Measurements from ENCODE around the gene SYNPO2. TPM values are rescaled to one million over a fixed set of nuclear protein-coding genes. Genes with fewer than 3 reads are reported as not detected.

SYNPO2 gene
- total and polyA plus RNA-seq, 2 of the 13 experiments (the other 11 are each of a cell fraction or from before 2014, with no cell fraction given) = not detected

GRCh38 chr4:119034276-119035008, 145.8 kb downstream of the SYNPO2 start:
- Histone ChIP-seq H3K4me1 (ENCODE audit: insufficient read depth, low read length) (no peaks in the 10 kb centered on the region), H3K36me3 (replicated peaks in 1 of 2; ENCODE audit: control insufficient read depth in 1 of 2, insufficient read depth in 2 of 2, low read length in 2 of 2) (no peaks in the 10 kb centered on the region), H3K79me2 (ENCODE audit: insufficient read depth, low read length) (no peaks in the 10 kb centered on the region), H3K4me2 (ENCODE audit: low read depth, low read length) (no peak overlapping the region), H3K9me3 (ENCODE audit: low read length) (no peaks in the 10 kb centered on the region), H3K27ac (ENCODE audit: extremely low read length, insufficient read depth, low read length) (no peak overlapping the region), H3K27me3 (ENCODE audit: control insufficient read depth in 1 of 2, insufficient read depth in 2 of 2, low read length in 2 of 2) (peaks cover 0 to 16% of the 10 kb centered on the region in 2 experiments; a peak in 1 of 5 replicates), H3K4me3 (replicated peaks in 1 of 3; ENCODE audit: insufficient read depth in 1 of 3, low read depth in 2 of 3, low read length in 3 of 3) (no peak overlapping the region), H2AFZ (ENCODE audit: low read length) (no peak overlapping the region), H4K20me1 (ENCODE audit: insufficient read depth, low read length) (no peaks in the 10 kb centered on the region), H3K9ac (ENCODE audit: insufficient read depth, low read depth, low read length) (no peak overlapping the region)
- no TSS peak for BruUV-seq (replicated peaks)
- intact Hi-C loops (cut with micrococcal nuclease; ENCODE audit: unreplicated experiment) (no loop called here), in situ Hi-C loops (cut with HindIII; ENCODE audit: extremely low pct_ligation_motif_present, low pct_unique_long_range_greater_than_20kb) (no loop called here)
- 46% methylated on average over 4 of the region's 4 CpGs for WGBS (ENCODE audit: low lambda C conversion rate)
- no peak for FAIRE-seq
- DNase-seq (ENCODE audit: low spot score) = no peak
- POLR2A ChIA-PET = no interaction called here
- TF ChIP-seq MED1 (CRISPR knock-in tag; IDR thresholded peaks at IDR 0.05) (no peak), ZNF12 (CRISPR knock-in tag; IDR thresholded peaks at IDR 0.05) (no peak), ZNF629 (CRISPR knock-in tag; conservative IDR thresholded peaks at IDR 0.05) (no peak), TMF1 (CRISPR knock-in tag; IDR thresholded peaks at IDR 0.05; ENCODE audit: low read depth) (no peak), BORCS8-MEF2B (CRISPR knock-in tag; IDR thresholded peaks at IDR 0.05) (no peak), MXD3 (CRISPR knock-in tag; IDR thresholded peaks at IDR 0.05) (no peak), NCOA5 (CRISPR knock-in tag; IDR thresholded peaks at IDR 0.05) (no peak), ZSCAN21 (CRISPR knock-in tag; IDR thresholded peaks at IDR 0.05; ENCODE audit: borderline replicate concordance) (no peak), CEBPZ (IDR thresholded peaks at IDR 0.05; ENCODE audit: low read length) (no peak), ZNF878 (CRISPR knock-in tag; IDR thresholded peaks at IDR 0.05) (no peak), SOX13 (IDR thresholded peaks at IDR 0.05) (no peak), SOX13 (CRISPR knock-in tag; conservative IDR thresholded peaks at IDR 0.05 in 1 of 2, IDR thresholded peaks at IDR 0.05 in 1 of 2) (no peak), ZBTB38 (CRISPR knock-in tag; IDR thresholded peaks at IDR 0.05) (no peak), SOX5 (CRISPR knock-in tag; IDR thresholded peaks at IDR 0.05; ENCODE audit: borderline replicate concordance) (no peak)
- 0 out of 3 replicates have a peak, but pooled peaks have one; percentile 25 for ATAC-seq
- CTCF ChIA-PET (ENCODE audit: low intra/inter-chr PET ratio, low total read pairs) = no interaction called here

All from HepG2 (cell line).